Fibroblast of lung (primary cell): ENCODE measurements around the gene FAM111B. TPM values are rescaled to one million over a fixed set of nuclear protein-coding genes. Genes with fewer than 3 reads are reported as not detected.
"Not testable (repeated sequence)": the region's sequence is repeated elsewhere in the genome, so short reads cannot be mapped to it uniquely, and the experiment has no call there.

Experiments
- DNase-seq, 2 donors: peaks; one replicate each; pipeline versions ENCODE4 v3.0.0 to v3.0.0-alpha.2; 2010; ENCODE audit warnings: low read depth in 2 of 2
- H2AFZ ChIP-seq: 2 replicates; pipeline ENCODE4 v1.5.1; 2012; ENCODE audit warnings: low read length, control low read depth, inconsistent platforms
- H3K27ac ChIP-seq: 2 replicates; pipeline ENCODE4 v1.5.1; 2011; ENCODE audit warnings: low read length, control low read depth; ENCODE audit not compliant: insufficient read depth
- H3K27me3 ChIP-seq: 2 replicates; pipeline ENCODE4 v1.5.1; 2011; ENCODE audit warnings: mild to moderate bottlenecking, low read length; ENCODE audit not compliant: control insufficient read depth, insufficient read depth
- H3K36me3 ChIP-seq: 2 replicates; pipeline ENCODE4 v1.5.1; 2011; ENCODE audit warnings: low read length; ENCODE audit not compliant: control insufficient read depth, insufficient read depth
- H3K4me1 ChIP-seq: 2 replicates; pipeline ENCODE4 v1.5.1; 2011; ENCODE audit warnings: low read length; ENCODE audit not compliant: control insufficient read depth, insufficient read depth; ENCODE audit errors: extremely low read depth
- H3K4me2 ChIP-seq: 2 replicates; pipeline ENCODE4 v1.5.1; 2011; ENCODE audit warnings: low read length, control low read depth; ENCODE audit not compliant: insufficient read depth; ENCODE audit errors: extremely low read depth
- H3K4me3 ChIP-seq, 4 experiments: fragments of 200-600 bp in 1 of 4; sonication (generic) in 1 of 4; replicated peaks in 1 of 4; 2 replicates each; pipeline ENCODE4 v1.5.1; 2011 to 2016; ENCODE audit warnings: low read length in 4 of 4, low read depth in 3 of 4, mild to moderate bottlenecking in 3 of 4, control low read depth in 2 of 4, inconsistent platforms in 1 of 4, mixed read lengths in 1 of 4; ENCODE audit not compliant: insufficient read depth in 1 of 4; ENCODE audit errors: control extremely low read depth in 1 of 4
- H3K79me2 ChIP-seq: 2 replicates; pipeline ENCODE4 v1.5.1; 2012; ENCODE audit warnings: mild to moderate bottlenecking, low read length, inconsistent platforms; ENCODE audit not compliant: control insufficient read depth, insufficient read depth
- H3K9ac ChIP-seq: 2 replicates; pipeline ENCODE4 v1.5.1; 2011; ENCODE audit warnings: mild to moderate bottlenecking, low read length, control low read depth; ENCODE audit not compliant: insufficient read depth
- H3K9me3 ChIP-seq: 2 replicates; pipeline ENCODE4 v1.5.1; 2012; ENCODE audit warnings: low read depth, low read length; ENCODE audit not compliant: control insufficient read depth, insufficient read depth
- H4K20me1 ChIP-seq: 2 replicates; pipeline ENCODE4 v1.5.1; 2011; ENCODE audit warnings: low read length; ENCODE audit not compliant: control insufficient read depth, insufficient read depth; ENCODE audit errors: extremely low read depth
- CTCF ChIP-seq, 2 donors: IDR thresholded peaks in 1 of 2; conservative IDR thresholded peaks in 1 of 2; 1 replicate in 1 of 2; 2 replicates in 1 of 2; pipeline ENCODE4 v1.5.1; 2011 to 2012; ENCODE audit warnings: low read length in 2 of 2, control low read depth in 1 of 2, inconsistent platforms in 1 of 2, low read depth in 1 of 2, mild to moderate bottlenecking in 1 of 2
- EZH2 ChIP-seq: IDR thresholded peaks from 2 replicates; pipeline ENCODE4 v1.5.1; 2012; ENCODE audit warnings: low read length, control low read depth, mild to moderate bottlenecking; ENCODE audit errors: missing control alignments
- polyA minus RNA-seq: library from RNA; depleted of rRNA, polyadenylated mRNA; stranded (reverse); fragments of >200 nt; gene quantifications from 2 replicates; pipeline ENCODE4 v1.2.3, GENCODE V29; 2011; ENCODE audit warnings: low replicate concordance
- polyA plus RNA-seq, 2 donors: library from polyadenylated mRNA; depleted of rRNA in 1 of 2; stranded (reverse) in 1 of 2; unstranded in 1 of 2; fragments of >200 nt; gene quantifications; 2 replicates each; pipeline ENCODE4 v1.2.1, GENCODE V29; 2011 to 2012; ENCODE audit warnings: missing spikeins in 1 of 2
- total RNA-seq: library from RNA; depleted of rRNA; stranded (reverse); fragments of >200 nt; gene quantifications from 2 replicates; pipeline ENCODE4 v1.2.1, GENCODE V29; 2014

Gene FAM111B
- total RNA-seq: 0.26 and 0.33 TPM in 2 replicates
- polyA plus RNA-seq: 6.2 and 14.8 TPM in 2 replicates
- polyA plus RNA-seq (2012): 4.5 and 11.6 TPM in 2 replicates
- polyA minus RNA-seq: 0.47 and 3.9 TPM in 2 replicates

- H3K4me3 ChIP-seq: peak within 1 kb of the TSS; percentile 59 to 73 (median 68)
- no peaks in the 10 kb centered on the region for H3K9me3 ChIP-seq
- H3K4me2 ChIP-seq: peak within 1 kb of the TSS; percentile 81
- H3K36me3 ChIP-seq: no peaks in the 10 kb centered on the region
- H4K20me1 ChIP-seq: no peaks in the 10 kb centered on the region
- H3K27ac ChIP-seq: peak within 1 kb of the TSS; percentile 13
- peak within 1 kb of the TSS; percentile 41 for H3K9ac ChIP-seq
- DNase-seq: peak; percentile 91 to 94
- H2AFZ ChIP-seq: peak within 1 kb of the TSS; percentile 73
- no peaks in the 10 kb centered on the region for H3K27me3 ChIP-seq
- H3K79me2 ChIP-seq: peaks cover 3% of the 10 kb centered on the region
- TF ChIP-seq EZH2: no peak
- peak in 1 of 2 donors; percentile 21 for TF ChIP-seq CTCF (conservative IDR thresholded peaks at IDR 0.05 in 1 of 2, IDR thresholded peaks at IDR 0.05 in 1 of 2; ENCODE audit: low read depth in 1 of 2, low read length in 2 of 2)
- H3K4me1 ChIP-seq: peaks cover 3% of the 10 kb centered on the region
Observed at GRCh38 chr11:59106363-59107336, at the start of gene FAM111B. FAM111B (plus strand) TSS chr11:59107237; CDS start chr11:59109626, 2,389 bp downstream.

GRCh38 chr11:59058120-59059033 is 48.7 kb upstream of the FAM111B start:
- not testable (repeated sequence) for H3K9ac ChIP-seq, H4K20me1 ChIP-seq, H3K27me3 ChIP-seq, H3K27ac ChIP-seq, H3K79me2 ChIP-seq, H3K36me3 ChIP-seq, H3K4me1 ChIP-seq, H3K9me3 ChIP-seq
- peak; percentile 90 to 92 for DNase-seq
- peak; percentile 69 to 83 for TF ChIP-seq CTCF (conservative IDR thresholded peaks at IDR 0.05 in 1 of 2, IDR thresholded peaks at IDR 0.05 in 1 of 2; ENCODE audit: low read depth in 1 of 2, low read length in 2 of 2)
- peak overlapping the region in 3 of 4 experiments; percentile 4 to 43 (median 31) for H3K4me3 ChIP-seq
- peak overlapping the region; percentile 51 for H2AFZ ChIP-seq
- H3K4me2 ChIP-seq: peak overlapping the region; percentile 63

- H3K4me1 ChIP-seq, H4K20me1 ChIP-seq, H3K79me2 ChIP-seq, H3K9me3 ChIP-seq, H2AFZ ChIP-seq, H3K36me3 ChIP-seq, H3K27ac ChIP-seq, H3K9ac ChIP-seq, DNase-seq, H3K4me3 ChIP-seq, H3K4me2 ChIP-seq: not testable (repeated sequence)
- peaks cover 13% of the 10 kb centered on the region for H3K27me3 ChIP-seq
Observed at GRCh38 chr11:59060096-59060495, 46.9 kb upstream of the FAM111B start.
